NCI-H774 (cell line): Measurements from ENCODE around the gene ESM1.
A peak's percentile ranks its signal among the peaks of the same experiment; 100 is the strongest.
"Not testable (repeated sequence)": the region's sequence is repeated elsewhere in the genome, so short reads cannot be mapped to it uniquely, and the experiment has no call there.

Experiments
- DNase-seq: peaks from one replicate; lab custom pipeline; 2025; lab: John Stamatoyannopoulos, UW

Gene ESM1, protein sequence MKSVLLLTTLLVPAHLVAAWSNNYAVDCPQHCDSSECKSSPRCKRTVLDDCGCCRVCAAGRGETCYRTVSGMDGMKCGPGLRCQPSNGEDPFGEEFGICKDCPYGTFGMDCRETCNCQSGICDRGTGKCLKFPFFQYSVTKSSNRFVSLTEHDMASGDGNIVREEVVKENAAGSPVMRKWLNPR

DNA sequence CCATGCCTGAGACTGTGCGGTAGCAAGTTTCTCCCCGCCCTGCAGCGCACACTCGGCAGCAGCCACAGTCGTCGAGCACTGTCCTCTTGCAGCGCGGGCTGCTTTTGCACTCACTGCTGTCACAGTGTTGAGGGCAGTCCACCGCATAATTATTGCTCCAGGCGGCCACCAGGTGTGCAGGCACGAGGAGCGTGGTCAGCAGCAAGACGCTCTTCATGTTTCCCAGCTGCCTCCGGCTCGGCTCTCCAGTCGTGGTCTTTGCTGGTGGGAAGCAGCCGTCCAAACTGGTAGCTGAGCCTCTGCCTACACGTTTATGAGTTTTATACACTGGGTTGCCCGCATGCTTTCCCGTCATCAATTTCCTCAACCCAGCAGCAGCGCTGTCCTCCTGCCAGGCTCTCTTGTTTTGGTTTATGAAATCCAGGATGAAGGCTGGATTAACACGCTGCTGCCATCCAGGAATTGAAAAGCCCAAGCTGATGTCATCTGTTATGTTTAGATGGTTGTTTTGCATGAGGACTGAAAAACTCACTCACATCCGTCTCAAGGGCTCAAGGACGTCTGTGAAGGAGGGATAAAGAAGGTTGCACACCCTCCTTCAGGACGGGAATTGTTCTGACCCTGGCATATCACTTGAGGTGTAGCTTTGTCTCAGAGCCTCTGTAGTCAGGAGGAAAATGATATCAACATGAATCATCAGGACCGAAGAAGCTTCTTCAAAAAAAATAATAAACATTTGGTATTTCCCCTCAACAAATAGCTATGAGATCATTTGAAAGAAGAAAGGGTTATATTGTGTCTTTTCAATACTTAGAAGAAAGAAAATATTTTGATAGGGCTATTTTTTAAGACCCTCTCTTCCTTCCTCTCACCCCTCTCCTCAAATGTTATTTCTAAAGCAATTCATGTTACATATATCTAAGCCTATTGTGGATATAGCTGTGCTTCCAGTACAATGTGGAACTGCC, at the start of gene ESM1:
Gene ESM1, minus strand, starts transcription at position 293 of the 968 bp plus-strand sequence. Its CDS starts 76 bp downstream, at position 217.
- no peak for DNase-seq

DNA sequence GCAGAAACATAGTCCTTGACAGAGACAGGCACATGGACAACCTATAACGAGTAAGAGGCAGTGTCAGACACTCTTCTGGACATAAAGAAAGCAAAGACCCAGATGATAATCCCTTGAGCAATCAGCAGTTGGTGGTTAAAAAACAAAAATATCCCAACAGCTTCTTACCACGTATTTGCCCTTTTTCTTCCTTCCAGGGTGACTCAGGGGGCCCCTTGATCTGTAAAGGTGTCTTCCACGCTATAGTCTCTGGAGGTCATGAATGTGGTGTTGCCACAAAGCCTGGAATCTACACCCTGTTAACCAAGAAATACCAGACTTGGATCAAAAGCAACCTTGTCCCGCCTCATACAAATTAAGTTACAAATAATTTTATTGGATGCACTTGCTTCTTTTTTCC, 48.2 kb upstream of the ESM1 start:
- no peak for DNase-seq

DNA sequence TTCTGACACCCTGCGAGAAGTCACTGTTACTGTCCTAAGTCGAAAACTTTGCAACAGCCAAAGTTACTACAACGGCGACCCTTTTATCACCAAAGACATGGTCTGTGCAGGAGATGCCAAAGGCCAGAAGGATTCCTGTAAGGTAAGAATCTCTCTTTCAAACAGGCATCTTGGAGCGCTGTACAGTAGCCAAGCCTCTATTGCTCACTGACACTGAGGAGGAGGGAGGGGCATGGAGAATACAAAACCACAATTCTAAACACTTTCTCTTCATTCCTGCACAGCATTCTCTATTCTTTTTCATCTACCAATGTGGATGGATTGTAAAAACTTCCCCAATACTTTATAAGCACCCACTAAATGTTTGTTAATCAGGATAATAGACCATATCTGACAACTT, 46.1 kb upstream of the ESM1 start:
- DNase-seq: no peak

DNA sequence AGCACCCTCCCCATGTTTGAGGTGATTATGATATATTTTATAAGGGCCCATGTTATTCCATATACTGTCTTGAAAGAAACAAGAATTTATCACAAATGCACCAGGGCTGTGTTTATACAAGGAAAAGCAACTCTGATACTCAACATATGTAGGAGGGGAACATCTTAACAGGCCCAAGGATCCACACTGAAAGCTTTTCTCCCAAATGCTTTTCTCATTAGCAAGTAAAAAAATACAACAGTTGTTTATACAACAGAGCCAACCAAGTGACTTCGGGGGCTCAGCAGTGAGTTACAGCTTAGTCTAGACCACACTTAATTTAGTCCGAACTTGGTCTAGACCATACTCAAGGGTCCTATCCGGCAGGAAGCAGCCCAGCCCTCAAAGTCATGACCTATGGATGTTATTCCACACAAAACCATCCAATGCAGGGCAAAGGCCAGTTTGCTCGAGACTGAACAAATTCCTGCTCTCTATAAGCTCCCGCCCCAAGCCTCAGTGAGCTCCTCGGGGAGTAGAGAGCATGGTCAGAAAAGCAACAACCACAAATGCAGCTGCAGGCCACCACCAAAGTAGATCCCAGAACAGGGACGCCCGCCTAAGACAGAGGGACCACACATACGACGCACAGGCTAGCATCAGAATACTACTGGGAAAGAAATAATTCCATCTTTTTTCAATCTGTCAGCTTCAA, 45.4 kb upstream of the ESM1 start:
- DNase-seq: no peak

DNA sequence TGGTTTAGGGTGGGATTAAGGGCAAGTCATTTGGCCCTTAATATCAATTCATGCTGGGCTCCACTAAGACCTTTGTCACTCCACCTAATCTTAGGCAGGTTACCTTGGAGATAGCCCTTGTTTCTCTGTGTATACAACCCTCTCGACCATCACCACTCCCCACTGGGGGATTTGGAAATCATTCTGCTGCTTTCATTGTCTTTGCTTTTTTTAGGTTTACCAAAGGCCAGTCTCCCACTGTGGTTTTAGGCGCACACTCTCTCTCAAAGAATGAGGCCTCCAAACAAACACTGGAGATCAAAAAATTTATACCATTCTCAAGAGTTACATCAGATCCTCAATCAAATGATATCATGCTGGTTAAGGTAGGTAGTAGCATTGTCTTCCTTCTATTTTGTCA, 44.8 kb upstream of the ESM1 start:
- DNase-seq: peak; percentile 11

DNA sequence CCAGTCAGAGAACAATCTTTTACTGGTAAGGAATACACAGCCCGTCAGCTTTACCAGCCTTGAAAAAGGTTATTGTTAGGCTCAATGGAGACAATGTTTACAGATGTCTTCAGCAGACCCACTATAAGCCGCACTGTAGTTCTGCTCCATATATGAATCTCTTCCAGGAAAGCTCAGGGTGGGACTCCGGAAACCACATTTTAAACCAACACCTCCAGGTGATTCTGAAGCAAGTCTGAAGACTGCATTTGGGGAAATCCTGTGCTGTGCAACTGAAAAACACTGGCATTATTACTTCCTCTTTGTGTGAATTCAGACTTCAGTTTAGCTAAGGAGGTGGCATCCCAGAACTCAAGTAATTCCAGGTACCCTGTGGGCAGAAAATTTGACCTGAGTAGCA, 42.2 kb upstream of the ESM1 start:
- no peak for DNase-seq

DNA sequence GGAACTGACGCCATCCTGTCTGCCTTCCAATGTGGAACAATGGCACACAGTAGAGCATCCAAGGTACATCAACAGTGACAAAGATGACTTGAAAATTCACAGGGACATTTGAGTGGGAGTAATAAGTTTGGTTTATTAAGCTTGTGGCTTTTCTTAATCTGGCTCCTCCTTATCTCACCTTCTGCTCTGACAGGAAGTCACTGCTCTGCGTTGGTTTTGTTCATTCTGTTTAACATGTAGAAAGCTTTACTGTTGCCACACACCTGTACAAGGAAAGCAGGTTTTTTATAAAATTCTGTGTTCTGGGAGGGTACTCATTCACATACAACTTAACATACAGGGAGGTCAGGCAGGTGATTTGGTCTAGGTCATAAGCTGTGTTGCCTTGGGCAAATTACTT, 37.1 kb upstream of the ESM1 start:
- no peak for DNase-seq

DNA sequence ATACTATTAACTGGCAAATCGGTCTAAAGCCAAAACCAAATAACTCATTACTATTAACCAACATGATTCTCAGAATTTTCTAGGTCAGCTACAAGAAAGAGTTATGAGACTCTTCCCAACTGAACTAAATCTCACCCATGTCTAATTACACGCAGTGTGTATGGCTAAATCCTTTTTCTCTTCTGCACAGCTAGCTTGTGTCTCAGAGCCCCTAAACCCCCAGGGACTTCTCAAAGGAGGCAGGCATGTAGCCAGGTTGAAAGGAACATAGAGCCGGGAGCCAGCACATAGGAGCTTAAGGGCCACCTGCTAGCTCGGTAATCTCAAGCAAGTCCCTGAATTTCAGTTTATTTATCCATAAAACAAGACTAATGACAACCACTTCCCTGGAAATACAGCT, 36.4 kb upstream of the ESM1 start:
- DNase-seq: no peak

DNA sequence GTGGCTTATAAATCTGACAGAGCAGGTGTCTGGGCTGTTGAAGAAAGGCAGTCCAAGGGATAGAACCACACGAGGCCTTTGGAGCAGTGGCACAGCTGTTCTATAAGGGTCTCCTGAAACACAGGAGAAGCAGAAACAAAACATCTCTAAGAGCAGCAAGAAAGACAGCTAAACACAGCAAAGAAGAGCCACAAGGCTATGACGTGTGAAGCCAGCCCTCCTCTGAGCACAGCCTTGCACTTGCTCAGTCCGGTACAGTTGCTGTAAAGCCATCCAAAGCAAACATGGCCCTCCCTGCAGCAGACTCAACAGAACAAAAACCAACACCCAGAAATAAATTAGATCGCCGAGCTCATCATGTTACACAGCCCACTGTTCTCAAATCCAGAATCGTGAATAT, 36.0 kb upstream of the ESM1 start:
- DNase-seq: peak; percentile 25

DNA sequence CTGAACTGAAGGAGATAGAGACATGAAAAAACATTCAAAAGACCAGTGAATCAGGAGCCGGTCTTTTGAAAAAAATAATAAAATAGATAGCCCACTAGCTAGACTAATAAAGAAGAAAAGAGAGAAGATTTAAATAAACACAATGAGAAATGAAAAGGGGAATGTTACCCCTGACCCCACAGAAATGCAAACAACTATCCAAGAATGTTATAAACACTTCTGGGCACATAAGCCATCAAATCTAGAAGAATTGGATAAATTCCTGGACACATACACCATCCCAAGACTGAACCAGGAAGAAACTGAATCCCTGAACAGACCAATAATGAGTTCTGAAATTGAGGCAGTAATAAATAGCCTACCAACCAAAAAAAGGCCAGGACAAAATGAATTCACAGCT, 24.8 kb upstream of the ESM1 start:
- not testable (repeated sequence) for DNase-seq

DNA sequence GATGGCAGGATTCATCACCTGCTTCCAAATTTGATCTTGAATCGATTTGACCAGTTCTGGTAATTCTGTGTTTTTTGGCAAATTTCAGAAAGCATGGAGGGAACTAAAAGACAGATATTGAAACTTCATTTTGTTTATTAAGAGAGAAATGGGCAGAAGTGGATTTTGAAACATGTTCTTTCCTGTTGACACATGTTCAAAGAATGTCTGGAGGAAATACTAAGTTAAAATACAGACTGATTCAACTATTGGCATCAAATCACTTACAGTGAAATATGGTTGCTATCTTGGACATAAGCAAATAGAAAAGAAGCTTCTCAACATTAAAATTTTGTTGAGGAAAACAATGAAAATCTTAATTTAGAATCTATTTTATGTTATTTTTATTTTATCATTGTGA, 19.3 kb upstream of the ESM1 start:
- DNase-seq: no peak

DNA sequence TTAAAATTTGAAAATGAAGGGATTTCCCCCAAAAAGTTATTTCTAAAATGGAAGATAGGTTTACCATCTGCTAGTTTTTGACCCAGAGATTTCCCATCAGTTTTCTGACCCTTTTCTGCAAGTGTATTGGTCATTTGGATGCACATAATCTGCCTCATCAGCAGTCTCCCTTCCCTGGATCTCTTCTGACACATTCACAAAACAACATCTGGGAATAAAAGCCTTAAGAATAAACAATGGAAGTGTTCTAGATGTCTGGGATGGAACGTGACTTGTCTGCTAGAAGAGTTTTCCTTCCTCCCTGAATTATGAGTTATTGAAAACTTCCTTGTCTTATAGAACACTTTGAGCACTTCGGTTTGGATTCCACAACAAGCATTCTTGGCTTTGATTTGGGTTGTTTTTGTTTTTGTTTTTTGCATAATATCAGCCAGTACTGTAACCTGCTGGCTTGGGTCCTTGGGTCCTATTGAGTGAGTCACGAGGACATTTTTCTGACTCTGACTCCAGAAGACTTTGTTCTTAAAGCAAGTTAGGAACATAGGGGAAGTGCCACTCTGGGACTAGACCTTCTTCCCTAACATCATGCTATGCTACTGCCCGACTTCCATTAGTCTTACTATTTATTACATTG, 18.2 kb upstream of the ESM1 start:
- no peak for DNase-seq

DNA sequence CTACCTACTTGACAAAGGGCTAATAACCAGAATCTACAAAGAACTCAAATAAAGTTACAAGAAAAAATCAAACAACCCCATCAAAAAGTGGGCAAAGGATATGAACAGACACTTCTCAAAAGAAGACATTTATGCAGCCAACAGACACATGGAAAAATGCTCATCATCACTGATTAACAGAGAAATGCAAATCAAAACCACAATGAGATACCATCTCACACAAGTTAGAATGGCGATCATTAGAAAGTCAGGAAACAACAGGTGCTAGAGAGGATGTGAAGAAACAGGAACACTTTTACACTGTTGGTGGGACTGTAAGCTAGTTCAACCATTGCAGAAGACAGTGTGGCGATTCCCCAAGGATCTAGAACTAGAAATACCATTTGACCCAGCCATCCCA, 16.8 kb upstream of the ESM1 start:
- not testable (repeated sequence) for DNase-seq

DNA sequence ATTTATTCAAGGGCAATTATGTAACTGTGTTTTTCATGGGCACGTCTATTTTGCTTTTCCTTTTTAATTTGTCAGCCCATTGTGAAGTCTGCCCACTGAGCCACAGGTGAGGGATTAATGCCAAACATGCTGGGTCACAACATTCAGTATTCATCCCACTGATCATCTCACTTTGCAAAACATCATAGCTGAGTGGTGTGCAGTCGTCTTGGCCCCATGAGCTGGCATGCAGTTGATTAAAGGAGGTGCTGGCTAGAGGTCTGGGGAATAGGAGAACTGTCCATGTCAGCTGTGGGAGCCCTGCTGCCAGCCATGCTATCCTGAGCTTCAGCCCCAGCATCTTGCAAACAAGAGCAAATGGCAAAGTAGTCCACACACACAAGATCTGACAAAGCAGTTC, 11.7 kb upstream of the ESM1 start:
- DNase-seq: no peak

DNA sequence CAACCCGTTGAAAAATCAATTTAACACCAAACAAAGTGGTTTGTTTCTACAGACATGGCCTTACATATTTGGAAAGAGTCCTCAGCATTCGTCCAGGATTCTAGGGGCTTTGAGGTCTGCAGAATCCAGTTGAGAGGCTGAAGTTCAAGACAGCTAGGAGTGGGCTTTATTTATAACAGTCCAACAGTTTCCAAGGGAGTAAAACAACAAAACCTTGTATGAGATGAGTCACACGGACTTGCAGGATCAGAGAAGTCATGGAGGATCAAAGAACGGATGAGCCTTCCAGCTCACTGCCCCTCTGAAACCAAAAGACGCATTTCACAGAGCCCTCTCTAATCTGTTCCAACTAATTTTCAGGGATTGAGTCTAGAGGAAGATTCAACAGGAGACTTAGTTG, 11.1 kb upstream of the ESM1 start:
- DNase-seq: no peak

DNA sequence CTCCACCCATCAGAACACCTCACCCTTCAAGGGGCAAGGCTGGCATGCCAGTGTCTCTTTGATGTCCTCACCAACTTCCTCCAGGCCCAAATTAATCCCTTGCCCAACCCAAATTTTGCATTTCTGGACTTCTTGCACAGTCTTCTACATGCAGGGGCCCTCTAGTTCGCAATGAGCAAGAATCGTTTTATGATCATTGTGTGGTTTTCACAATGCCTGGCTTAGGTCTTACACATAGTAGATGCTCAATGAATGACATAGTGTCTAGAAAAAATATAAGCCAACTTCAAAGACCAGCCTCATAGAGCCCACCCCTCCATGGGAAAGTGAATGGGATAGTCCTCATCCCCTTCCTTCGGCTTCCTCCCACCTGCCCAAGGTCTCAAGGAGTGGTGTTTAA, 9.8 kb upstream of the ESM1 start:
- no peak for DNase-seq

DNA sequence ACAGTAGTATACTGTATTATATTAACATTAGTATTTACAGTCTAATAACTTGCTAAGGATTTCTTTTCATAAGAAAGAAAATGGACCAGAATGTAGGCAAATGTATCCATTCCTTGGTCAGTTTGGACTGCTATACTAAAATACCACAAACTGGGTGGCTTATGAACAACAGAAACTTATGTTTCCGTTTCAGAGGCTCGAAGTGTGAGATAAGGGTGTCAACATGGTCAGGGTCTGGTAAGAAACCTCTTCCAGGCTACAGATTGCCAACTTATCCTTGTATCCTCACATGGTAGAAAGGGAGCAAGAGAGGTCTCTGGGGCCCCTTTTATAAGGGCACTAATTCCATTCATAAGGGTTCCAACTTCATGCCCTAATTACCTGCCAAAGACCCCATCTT, 9.2 kb upstream of the ESM1 start:
- no peak for DNase-seq

DNA sequence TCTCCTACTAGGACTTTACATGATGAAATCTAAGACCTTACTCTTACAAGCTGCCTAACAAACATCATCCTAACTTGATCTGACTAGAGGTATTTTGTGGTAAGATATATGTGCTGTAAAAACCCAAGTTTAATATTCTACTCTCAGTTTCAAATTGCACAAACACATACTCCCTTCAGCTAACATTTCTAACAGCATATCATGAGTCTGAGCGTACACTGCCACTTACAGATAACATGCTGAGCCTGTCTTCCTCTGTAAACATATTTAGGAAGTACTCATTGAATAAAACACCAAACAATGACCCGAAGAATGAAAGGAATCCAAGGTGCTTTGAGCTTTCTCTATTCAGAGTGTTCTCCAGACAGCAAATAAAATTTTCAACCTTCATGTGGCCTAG, 7.9 kb upstream of the ESM1 start:
- DNase-seq: no peak

DNA sequence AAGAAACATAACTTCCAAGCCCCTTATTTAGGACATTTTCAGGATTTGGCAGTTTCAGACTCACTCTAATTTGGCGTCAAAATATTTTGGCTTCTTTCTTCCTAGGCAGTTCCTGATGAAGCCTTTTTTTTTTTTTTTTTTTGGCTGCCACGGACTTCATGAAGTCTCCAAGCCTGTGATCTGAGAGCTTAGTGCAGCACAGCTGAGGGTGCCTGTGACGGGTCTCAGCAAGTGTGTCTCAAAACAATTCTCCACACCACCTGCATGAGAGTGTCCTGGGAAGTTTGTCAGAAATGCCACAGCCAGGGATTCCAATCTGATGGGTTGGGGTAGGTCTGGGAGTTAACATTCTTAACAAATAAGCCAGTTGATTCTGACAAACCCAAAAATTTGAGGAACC, 6.0 kb upstream of the ESM1 start:
- DNase-seq: no peak

DNA sequence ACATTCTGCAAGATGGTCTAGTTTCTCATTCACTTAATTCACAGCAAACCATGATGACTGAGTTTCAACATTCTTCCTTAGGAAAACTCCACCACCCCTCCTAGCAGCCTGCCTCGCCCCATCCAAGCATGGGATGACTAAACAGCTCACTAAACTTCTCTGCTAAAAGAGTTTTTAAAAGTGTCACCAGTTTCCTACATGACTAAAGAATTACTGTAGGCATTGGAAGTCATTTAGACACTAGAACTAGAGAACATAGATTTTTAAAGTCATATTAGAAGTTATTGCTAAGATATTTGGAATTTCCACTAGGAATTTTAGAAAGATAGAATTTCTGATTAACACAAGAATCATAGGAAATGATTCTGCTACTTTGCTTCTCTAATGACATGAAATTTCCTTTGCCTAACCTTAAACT, 5.5 kb upstream of the ESM1 start:
- no peak for DNase-seq

DNA sequence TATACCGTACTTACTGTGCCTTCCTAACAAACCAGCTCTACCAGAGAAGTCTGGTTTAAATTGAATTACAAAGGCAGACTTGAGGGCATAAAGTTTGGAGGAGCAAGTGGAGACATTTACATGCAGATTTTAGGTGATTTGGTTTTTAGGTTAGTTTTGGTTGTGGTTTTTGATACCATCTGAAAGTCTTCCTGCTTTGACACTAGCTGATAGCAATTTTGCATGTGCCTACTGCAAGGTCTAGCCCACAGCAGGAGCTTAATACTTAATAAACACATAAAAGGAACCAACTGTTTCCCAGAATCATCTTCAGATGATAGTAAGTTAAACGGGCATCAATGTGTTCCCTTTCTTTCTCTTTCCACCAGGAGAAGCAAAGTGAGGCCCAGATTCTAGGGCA, 3.4 kb upstream of the ESM1 start:
- DNase-seq: no peak

DNA sequence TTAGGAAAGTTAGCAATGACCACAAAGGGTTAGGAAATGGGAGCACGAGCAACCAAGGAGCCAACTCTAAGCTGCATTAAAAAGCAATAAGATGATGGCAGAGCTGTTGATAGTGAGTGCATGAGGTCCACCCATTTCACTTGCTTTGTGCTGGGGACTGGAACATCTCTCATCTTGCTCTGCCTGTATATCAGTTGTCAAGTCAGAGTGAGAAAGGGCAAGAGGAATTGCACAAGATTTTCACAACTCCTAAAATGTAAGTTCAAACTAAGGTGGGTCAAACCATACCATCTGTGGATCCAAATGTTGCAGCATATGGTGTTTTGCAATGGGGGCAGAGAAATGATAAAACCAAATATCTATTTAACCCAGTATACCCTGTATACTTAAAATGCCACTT, 2.8 kb upstream of the ESM1 start:
- DNase-seq: no peak

DNA sequence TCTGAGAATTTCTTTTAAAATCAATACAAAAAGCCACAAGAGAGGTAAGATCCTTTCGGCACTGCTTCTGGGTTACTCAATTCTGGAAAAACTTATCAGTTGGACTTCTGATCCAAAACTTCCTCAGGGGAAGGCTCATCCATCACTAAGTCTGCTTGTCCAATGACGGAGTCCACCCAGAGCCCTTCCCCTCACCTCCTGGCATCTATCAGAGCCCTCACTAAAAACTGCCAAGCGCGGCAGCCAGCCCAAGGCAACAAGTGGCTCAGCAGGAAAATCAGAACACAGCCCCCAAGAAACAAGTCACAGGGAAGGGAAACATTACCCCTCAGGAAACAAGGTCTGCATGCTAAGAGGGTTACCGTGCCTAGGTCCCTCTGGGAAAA, 869 bp upstream of the ESM1 start:
- no peak for DNase-seq
